GM21619 (cell line): ENCODE data around the gene ANO10.

ENCODE experiments used
- ATAC-seq: cut with Tn5 transposase; IDR thresholded peaks from one replicate; pipeline ENCODE4 v1.9.1; 2021; ENCODE audit not compliant: unreplicated experiment

The ANO10 gene

GRCh38 chr3:43388915-43389314 lies 232.9 kb downstream of the ANO10 start:
- no peak for ATAC-seq

- ATAC-seq = no peak
Observed at GRCh38 chr3:43388175-43388574, 233.6 kb downstream of the ANO10 start.

GRCh38 chr3:43379343-43379742 lies 242.5 kb downstream of the ANO10 start:
- ATAC-seq = no peak

DNA sequence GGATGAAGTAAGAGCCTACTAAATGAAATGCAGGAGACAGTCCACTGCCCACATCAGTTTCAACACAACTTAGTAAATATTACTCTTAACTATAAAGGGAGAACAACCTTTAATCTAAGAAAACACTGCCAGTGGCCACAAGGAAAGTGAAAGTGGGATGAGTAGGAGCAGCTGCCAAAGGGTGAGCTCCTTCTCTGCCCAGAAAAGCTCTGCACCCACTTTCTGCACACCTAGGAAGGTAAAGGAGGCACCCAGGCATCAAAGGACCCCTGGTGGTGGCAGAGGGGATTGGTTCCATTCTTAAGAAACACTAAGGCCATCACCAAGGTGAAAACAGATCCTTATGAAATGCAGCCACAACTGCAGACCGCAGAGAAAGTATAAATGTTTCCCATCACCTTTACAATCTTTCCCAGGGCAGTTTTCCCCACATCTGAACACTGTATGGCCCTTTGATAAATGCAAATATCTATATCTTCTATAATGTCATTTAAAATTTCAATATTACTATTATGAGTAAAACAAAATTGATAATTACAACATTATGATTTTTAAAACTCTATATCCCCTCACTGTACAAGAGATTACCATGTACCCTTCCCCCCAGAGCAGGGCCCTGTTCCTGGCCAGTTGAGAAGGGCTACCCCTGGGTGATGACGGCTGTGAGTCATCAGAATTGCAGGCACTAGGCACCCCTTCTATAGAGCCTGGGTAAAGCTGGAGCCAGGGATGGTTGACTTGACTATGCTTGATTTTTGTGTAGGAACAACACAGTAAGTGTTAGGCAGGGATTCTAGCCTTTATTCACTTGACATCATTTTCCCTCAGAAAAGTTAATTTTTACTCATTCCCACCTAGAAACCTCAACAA lies 243.5 kb downstream of the ANO10 start:
- ATAC-seq = peak; percentile 65

DNA sequence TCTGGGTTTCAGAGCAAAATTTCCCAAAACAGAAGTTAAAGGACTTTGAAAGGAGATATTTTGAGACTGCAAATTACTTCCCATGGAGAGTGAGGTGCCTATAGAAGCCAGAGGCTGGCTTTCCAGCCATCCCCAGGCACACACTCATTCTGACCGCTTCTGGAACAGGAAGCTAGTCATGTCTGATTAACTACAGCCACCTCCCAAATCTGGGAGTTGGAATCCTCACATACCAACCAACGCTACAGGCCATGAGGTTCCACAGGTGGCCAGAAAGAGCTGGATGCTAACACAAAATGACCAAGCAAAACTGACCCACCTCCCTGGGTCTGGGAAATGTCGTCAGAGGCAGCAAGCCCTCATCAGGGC lies 248.3 kb downstream of the ANO10 start:
- ATAC-seq = no peak

GRCh38 chr3:43372809-43373559 lies 248.8 kb downstream of the ANO10 start:
- ATAC-seq = no peak

DNA sequence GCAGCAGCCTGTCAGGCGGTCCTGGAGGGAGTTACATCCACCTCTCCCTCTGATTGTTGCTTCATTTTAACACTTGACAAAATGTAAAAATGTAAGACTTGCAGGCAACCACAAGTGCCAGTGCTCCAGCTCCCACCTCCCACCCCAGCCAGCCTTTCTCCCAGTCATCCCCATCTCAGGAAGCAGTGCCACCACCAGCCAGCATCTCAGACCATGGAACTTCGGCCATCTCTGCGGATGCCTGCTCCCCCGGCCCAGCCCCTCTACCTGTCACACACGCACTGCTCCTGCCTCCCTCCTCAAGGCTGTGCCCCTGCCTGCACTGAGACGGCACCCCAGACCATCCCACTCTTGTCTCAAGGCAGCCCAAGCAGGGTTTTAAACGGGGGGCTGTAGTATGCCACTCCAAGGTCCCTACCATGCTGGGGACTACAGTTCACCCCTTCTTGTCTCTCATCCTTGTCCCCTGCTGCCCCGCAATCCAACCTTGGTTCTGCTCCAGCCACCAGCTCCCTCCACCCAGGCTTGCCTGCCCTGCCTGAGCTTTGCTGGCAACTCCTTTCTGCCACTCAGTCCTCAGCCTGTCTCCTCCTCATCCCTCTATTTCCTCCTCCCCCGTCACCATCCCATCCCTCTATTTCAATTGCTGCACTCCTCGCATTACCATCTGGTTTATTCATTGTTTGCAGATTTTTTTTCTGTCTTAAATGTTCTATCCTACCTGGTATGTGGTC lies 249.6 kb downstream of the ANO10 start:
- no peak for ATAC-seq

DNA sequence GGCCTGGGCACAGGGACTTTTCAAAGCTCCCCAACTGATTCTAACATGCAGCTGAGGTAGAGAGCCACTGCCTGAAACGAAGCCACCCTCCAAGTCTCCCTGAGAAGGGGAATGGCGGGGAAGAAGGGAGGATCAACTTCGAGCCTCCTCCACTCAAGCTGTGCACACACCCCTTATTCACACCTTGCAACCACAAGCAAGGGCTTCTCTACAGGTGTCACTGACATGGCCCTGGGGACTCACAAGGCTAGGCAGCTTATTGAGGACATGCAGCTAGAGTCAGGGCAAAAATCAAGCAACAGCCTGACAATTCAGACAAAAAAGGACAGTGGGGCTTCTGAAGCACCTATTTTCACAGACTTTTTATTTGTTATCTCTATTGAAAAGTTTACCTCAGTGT lies 250.3 kb downstream of the ANO10 start:
- no peak for ATAC-seq

DNA sequence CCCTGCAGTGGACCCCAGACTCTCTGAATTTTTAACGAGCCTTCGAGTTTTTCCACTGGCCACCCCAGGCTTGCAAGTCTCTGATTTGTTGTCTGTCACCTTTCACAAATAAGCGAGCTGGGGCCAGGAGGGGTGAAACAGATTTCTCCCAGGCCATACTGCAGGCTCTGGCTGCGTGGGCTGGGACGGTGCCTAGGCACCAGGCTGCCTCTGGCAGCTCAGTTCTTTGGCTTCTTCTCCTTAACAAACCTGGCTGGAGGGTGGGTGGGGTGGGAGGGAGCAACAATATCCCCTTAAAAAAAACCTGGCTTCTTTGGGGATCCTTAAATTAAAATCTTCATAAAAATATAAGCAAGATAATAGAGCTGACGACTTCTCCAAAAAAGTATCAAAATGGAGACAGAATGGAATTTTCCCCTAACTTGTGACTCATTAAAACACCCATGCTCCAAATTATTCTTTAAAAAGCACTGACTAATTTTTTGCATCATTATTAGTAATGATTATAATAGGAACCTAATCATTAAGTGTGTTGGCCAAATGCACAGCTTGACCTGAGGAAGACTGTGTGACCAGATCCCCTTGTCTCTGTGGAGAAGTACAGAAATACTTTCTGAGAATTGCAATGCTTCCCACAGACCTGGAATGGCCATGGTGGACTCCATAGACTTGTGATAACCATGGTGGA lies 251.4 kb downstream of the ANO10 start:
- ATAC-seq = no peak

DNA sequence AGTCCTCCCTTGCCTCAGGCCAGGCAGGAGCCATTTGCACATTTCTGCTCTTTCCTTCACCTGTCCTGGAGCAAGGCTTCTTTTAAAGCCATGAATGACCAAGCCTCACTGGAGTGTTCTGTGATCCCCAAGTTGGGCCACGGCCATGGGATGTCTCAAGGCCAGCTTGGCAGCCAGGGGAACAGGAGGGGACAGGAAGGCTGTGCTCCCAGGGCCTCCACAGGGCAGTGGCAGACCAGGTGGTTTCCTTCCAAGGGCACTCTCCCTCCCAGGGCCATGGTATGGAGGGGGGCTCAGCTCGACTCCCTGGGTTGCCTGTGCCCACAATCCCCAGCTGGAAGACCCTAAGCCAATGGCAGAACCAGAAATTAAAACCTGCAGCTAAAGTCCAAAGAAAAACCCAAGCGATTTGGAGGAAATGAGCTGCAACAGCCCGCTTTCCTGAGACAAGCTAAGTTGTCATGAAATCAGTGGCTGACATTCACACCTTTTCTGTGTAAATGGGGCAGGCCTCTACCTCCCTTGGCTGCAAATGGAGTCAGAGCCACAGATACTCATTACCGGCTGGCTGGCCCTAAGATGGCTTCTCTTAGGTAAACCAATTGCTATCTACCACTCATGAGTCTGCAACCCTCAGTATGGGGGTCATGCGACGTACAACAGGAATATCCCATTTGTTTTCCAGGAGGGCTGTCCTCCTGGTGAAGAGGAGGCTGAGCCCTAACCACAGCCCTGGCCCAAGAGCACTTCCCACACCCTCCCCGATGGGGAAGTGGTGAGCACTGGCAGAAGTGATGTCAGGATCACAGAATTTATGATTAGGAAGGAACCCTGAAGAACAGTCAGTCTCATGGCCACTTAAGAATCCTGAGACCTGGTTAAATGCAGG lies 252.2 kb downstream of the ANO10 start:
- ATAC-seq = no peak

DNA sequence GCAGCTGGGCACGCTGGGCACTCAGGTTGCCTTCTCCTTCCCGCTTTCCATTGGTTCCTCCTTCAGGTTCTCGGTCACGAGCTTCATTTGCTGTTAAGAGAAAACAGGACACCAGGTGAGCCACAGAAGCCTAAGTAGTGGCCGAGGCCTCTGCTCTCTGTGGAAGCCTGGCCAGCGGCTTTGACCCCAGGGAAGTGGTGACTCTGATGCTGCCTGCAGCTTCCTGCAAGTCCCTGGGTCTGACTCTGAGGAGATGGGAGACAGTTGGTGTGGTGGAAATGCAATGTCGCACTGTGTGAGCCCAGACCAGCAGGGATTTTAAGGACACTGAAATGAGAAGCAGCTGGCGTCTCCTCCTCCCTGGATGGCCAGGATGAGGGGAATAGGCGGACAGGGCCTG lies 254.9 kb downstream of the ANO10 start:
- ATAC-seq = no peak

DNA sequence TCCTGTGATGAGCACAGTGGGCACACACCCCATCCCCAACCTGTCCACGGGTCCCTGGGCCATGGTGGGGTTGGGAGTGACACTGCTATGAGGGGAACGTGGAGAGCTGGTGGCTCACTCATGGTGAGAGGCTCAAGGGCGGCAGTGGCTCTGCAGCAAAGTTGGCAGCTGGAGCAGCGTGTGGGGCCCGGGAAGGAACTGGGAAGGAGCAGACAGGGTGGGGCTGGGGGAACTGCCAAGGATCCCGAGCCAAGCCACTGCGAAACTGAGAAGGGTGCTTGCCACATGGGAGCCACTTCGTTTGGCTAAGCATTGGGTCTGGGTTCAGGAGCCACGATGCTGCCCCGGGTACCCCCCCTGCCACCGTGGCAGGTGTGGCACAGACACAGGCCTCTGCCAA lies 255.3 kb downstream of the ANO10 start:
- ATAC-seq = no peak

- ATAC-seq = no peak
Observed at GRCh38 chr3:43365601-43366305, 256.1 kb downstream of the ANO10 start.

DNA sequence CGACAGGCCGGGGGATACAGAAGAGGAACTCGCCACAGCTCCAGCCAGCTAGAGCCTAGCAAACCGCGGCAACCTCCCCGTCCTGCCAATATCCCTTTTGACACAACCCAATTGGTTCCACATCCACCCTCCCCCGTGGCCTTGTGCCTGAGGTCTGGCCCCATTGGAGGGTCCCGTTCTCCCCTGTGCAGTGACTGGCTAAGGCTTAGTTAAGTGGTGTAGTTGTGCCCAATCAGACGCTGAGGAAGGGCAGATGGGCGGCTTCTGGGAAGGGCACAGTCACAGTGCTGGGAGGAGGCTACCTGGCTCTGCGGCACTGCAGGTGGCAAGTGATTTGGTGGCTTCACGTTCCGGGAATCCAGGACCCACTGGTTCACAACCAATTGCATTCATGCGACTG lies 256.9 kb downstream of the ANO10 start:
- no peak for ATAC-seq

GRCh38 chr3:43364494-43364893 lies 257.3 kb downstream of the ANO10 start:
- ATAC-seq = no peak

DNA sequence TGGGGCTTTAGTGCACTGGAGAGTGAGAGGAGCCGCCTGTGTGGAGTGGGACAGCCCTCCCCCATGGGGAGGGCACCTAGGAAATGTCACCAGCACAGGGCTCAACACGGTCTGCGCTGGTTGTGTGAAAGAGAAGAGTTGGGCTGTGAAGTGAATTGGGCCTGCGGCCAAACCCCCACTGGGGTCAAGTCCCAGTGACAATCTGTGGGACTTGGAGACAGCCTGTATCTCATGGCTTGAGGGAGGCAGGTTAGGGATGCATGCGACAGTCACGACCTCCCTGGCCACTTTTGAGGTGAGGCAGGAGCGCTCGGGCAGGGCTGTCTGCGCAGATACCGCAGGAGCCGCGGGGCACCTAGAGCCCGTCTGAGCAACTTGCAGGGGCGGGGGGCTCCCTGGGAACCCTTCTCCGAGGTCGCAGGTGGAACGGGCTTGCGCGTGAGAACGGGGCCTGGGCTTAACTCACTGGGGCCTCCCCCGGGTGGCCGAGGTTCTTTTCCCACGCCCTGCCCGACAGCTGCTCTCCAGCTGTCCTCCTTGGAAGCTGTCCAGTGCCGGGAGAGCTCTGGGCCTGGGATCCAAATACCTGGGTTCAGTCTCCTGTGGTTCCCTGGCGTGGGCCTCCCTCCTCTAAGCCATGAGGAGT lies 258.1 kb downstream of the ANO10 start:
- no peak for ATAC-seq

- ATAC-seq = no peak
Observed at GRCh38 chr3:43362961-43363360, 258.9 kb downstream of the ANO10 start.

- no peak for ATAC-seq
Observed at GRCh38 chr3:43362183-43362582, 259.6 kb downstream of the ANO10 start.

DNA sequence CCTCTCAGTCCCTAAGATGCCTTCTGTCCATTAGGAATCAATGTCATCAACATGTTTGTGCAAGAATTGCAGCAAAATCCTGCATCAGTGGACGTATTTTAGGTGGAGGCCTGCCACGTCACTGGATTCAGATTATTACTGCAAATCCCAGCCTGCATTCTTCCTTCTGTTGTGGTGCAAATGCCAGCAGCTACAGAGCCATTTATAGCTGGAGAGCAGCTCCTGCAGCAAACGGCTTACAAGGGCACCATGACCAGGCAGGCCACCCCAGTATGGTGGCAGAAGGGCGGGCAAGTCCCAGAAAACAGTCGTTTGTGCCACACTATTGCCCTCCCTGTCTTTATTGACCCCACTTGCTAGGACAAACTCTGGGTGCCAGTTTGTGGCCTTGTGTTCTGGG lies 260.7 kb downstream of the ANO10 start:
- no peak for ATAC-seq
